Uterus (tissue), 2 donors: Measurements from ENCODE around the gene HOXC4.

Experiments used
- POLR2A ChIP-seq, 2 donors: fragments of 450-650 bp; IDR thresholded peaks; one replicate each; pipeline ENCODE4 v1.6.1; 2016; ENCODE audit warnings: antibody characterized with exemption in 2 of 2, mild to moderate bottlenecking in 1 of 2, moderate library complexity in 1 of 2
- TF ChIP-seq, protein P1 (sequence below), 4 experiments: fragments of 200-600 bp in 2 of 4; fragments of 450-650 bp in 2 of 4; sonication (generic) in 2 of 4; IDR thresholded peaks; one replicate each; pipeline ENCODE4 v1.5.1; 2016 to 2019; ENCODE audit warnings: antibody characterized with exemption in 4 of 4, mild to moderate bottlenecking in 2 of 4, moderate library complexity in 1 of 4

DNA sequence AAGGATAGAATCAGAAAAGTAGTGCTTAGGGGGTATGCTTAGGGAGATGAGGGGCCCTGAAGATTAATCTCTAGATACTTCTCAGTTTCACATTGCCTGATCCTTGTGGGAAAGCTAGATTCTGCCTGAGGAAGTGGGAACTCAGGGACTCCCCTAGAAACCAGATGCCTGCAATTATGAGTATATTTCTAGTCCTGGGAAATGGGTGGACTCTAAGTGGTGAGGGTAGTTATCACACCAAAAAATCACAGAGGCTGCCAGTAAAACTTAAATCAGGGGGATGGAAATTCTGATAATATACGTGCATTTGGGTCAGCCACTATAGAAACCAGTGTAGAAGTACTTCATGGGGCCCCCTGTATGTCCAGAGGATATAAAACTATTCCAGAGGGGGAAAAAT, 18.3 kb downstream of the HOXC4 start:
- TF ChIP-seq, protein P1, sequence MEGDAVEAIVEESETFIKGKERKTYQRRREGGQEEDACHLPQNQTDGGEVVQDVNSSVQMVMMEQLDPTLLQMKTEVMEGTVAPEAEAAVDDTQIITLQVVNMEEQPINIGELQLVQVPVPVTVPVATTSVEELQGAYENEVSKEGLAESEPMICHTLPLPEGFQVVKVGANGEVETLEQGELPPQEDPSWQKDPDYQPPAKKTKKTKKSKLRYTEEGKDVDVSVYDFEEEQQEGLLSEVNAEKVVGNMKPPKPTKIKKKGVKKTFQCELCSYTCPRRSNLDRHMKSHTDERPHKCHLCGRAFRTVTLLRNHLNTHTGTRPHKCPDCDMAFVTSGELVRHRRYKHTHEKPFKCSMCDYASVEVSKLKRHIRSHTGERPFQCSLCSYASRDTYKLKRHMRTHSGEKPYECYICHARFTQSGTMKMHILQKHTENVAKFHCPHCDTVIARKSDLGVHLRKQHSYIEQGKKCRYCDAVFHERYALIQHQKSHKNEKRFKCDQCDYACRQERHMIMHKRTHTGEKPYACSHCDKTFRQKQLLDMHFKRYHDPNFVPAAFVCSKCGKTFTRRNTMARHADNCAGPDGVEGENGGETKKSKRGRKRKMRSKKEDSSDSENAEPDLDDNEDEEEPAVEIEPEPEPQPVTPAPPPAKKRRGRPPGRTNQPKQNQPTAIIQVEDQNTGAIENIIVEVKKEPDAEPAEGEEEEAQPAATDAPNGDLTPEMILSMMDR (IDR thresholded peaks at IDR 0.05) = no peak
- no peak for TF ChIP-seq POLR2A (IDR thresholded peaks at IDR 0.05)
